HG02571 (cell line): ENCODE data around the gene ARHGAP27.

Source experiments
- ATAC-seq: cut with Tn5 transposase; IDR thresholded peaks from one replicate; pipeline ENCODE4 v1.9.1; 2021; ENCODE audit warnings: mild to moderate bottlenecking, moderate library complexity; ENCODE audit not compliant: unreplicated experiment

Gene ARHGAP27

GRCh38 chr17:45410144-45411091, 22.3 kb downstream of the ARHGAP27 start:
- ATAC-seq: no peak

- ATAC-seq: no peak
These were observed 23.0 kb downstream of the ARHGAP27 start for GRCh38 chr17:45409659-45410076.

GRCh38 chr17:45408611-45409421, 23.9 kb downstream of the ARHGAP27 start:
- ATAC-seq: no peak

GRCh38 chr17:45406107-45406506, 26.6 kb downstream of the ARHGAP27 start:
- ATAC-seq: no peak

GRCh38 chr17:45405250-45406086, 27.2 kb downstream of the ARHGAP27 start:
- no peak for ATAC-seq

GRCh38 chr17:45404870-45405249, 27.8 kb downstream of the ARHGAP27 start:
- ATAC-seq: no peak

GRCh38 chr17:45403906-45404490, 28.7 kb downstream of the ARHGAP27 start:
- ATAC-seq: no peak

GRCh38 chr17:45402916-45403315, 29.8 kb downstream of the ARHGAP27 start:
- no peak for ATAC-seq

GRCh38 chr17:45398800-45399199, 33.9 kb downstream of the ARHGAP27 start:
- ATAC-seq: no peak

GRCh38 chr17:45397796-45398195, 34.9 kb downstream of the ARHGAP27 start:
- no peak for ATAC-seq

GRCh38 chr17:45396496-45397205, 36.0 kb downstream of the ARHGAP27 start:
- ATAC-seq: no peak

- no peak for ATAC-seq
These were observed 36.9 kb downstream of the ARHGAP27 start for GRCh38 chr17:45395569-45396415.

GRCh38 chr17:45394913-45395568, 37.6 kb downstream of the ARHGAP27 start:
- no peak for ATAC-seq

GRCh38 chr17:45394564-45394912, 38.1 kb downstream of the ARHGAP27 start:
- no peak for ATAC-seq

- ATAC-seq: no peak
These were observed 38.6 kb downstream of the ARHGAP27 start for GRCh38 chr17:45394091-45394490.

GRCh38 chr17:45393411-45393810, 39.3 kb downstream of the ARHGAP27 start:
- no peak for ATAC-seq

- no peak for ATAC-seq
These were observed 40.8 kb downstream of the ARHGAP27 start for GRCh38 chr17:45391918-45392317.

GRCh38 chr17:45391291-45391690, 41.4 kb downstream of the ARHGAP27 start:
- no peak for ATAC-seq

GRCh38 chr17:45389354-45389753, 43.3 kb downstream of the ARHGAP27 start:
- no peak for ATAC-seq
